ENCODE measurements around the gene OSM.

Gene OSM

DNA sequence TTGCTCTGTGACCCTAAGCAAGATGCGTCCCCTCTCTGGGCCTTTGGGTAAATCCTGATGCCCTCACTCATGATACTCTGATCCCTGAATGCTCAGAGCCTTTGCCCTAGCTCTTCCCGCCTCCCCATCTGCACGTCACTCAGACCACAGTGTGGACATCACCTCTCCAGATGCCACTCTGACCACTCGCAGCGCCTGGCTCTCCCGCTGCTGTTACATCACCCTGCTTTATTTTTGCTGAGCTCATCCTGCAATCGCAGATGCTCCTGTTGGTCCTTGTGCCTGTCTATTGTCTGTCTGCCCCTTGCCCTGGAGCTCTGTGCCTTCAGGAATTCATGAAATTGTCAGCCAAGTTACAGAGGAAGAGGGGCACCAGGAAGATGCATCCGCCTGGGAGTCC, 5.5 kb downstream of the OSM start:
- no peak for DNase-seq

DNA sequence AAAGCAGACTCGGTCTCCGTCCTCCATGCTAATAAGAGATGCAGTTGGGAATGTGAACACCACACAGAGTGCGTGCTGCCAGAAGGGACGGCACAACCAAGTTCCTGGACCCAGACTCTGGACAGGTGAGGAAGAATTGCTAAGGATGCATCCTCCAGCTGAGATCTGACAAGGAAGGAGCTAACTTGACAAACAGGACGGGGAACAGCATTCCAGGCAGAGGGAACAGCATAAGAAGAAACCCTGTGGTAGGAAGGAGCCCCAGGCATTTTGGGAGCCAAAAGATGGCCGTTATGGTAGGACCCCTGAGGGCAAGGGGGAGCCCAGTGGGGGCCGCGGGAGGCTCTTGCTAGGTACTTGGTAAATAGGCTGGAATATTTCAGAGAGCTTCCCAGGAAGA, 6.0 kb downstream of the OSM start:
- no peak for DNase-seq

DNA sequence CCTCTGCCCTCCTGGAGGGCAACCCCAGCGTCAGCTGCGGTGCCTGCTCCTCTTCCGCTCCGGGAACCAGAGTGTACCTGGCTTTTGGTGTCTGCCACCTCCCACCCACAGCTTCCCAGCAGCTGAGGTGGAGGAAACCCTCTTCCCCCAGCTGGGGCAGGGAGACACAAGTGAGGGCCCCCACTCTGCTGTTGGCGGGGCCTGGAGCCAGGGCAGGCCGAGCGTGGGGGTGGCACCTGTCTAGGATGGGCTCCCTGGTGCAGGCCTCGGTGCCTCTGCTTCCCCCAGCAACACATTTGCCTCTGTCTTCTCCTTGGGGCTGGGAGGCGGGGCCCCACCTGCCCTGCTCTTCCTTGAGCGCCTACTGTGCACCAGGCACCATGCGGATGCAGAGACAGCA, 6.4 kb downstream of the OSM start:
- no peak for DNase-seq

DNA sequence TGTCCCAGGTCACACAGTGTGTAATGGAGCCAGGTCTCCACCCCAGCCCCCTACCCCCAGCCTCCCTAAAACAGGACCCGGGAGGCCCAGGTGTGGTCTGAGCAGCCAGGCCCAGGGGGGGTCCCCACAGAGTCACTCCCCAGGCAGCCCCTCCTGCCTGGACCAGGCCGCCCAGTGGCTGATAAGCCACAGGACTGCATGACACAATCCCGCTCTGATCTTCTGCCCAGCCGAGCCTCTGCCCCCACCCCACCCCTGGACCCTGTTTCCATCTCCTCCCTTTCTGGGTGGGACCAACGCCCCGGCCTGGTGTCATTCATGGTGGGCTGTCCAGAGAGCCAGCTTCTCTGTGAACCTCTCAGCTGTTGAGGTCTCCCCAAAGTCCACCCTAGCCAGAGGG, 12.3 kb downstream of the OSM start:
- DNase-seq: no peak

DNA sequence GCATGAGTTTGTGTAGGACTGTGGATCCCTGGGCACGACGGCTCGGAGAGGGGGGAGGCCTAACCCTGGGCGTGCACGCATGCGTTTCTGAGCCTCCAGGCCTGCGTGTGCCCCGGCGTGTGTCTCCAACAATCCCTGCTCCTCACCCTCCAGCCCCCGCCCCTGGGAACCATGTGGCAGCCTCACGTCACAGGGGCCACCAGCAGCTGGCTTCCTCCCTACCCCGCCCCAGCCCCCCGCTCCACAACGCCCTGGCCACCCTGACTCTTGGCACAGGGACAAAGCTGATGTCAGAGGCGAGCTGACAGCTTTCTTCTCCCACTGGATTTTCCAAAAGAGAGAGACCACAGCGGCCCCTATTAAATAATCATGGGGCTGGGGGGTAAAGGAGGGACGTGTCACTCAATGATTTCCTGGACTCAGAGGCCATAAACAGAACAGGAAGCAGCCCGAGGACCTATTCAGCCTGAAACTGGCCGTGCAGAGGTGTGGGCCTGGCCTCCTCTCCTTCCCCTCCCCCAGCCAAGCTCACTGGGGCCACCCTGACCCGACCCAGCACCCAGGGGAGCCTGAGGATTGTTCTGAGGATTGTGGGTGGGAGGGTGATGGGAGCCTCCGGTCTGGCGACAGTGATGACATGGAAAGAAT, 13.3 kb downstream of the OSM start:
- DNase-seq: no peak

DNA sequence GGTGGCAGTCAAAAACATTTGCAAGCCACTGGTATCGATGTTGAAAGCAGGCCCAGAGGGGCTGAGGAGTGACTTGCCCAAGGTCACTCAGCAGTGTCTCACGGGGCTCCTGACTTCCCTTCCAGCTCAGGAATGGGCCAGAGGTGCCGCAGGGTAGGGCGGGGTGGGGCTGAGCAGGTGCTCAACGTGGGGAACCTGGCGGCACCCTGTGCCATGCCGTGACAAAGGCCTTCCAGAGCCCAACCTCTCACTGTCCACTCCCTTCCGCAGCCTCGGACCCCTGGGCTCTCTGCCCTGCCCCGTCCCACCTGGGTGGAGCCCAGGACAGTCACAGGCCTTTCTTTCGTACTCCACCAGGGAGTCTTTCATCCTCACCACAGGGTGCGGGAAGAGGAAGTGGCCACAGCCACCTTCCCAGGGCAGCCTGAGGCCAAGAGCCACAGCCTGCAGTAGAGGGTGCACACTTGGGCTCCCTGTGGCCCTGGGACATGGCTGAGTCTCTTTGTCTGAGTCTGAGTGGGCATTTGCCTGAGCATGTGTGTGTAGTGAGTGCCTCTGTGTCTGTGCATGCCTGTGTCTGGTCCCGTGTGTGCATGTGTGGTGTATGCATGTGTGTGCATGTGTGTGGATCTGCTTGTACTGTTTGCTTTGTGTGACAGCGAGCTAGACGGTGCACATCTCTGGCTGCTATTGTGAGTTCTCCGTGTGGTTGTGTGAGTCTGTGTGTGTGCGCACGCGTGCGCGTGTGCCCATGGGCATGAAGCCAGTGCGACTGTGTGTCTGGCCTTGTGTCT, 14.0 kb downstream of the OSM start:
- DNase-seq: no peak

DNA sequence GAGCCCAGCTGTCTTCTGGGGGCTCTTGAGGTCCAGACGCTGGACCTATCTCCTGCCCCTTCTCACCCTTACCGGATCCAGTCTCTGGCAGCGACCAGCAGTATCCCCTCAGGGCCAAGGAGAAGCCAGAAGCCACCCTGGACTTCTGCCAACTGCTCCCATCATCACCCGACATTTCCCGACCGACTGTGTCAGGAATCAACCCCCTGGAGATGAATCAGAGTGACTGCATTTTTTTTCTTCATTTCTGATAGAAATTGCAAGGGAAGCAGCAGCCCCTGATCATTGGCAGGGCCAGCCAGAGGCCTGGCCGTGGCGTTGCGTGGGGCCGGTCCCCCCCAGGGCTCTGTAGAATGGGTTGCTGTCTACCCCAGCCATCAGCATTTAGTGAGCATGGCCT, 14.9 kb downstream of the OSM start:
- DNase-seq: no peak

DNA sequence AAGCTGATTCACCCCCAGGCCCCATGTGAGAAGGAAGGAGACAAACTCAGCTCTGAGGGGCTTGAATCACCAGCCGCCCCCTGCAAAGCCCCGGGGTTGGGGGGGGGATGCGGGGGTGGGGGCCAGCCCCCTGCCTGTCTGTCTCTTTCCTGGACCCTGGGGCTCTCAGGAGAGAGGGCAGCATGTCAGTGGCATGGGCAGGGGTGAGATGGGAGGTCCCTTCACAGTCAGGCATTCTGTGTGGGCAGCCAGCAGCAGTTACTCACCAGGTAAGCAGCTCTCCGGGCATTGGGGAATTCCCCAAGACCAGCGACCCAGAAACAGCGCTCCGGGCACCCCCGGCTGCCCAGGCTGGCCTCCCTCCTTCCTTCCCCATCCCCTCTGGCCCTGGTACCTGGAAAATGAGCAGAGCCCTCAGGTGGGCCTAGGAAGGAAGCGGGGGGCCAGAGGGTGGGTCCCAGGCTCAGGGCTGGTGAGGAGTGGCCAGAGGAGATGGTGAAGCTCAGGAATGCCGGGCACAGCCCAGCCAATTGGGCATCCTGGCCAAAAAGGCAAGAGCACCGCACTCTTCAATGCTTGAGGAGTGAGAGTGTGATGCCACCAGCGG, 15.9 kb downstream of the OSM start:
- no peak for DNase-seq

DNA sequence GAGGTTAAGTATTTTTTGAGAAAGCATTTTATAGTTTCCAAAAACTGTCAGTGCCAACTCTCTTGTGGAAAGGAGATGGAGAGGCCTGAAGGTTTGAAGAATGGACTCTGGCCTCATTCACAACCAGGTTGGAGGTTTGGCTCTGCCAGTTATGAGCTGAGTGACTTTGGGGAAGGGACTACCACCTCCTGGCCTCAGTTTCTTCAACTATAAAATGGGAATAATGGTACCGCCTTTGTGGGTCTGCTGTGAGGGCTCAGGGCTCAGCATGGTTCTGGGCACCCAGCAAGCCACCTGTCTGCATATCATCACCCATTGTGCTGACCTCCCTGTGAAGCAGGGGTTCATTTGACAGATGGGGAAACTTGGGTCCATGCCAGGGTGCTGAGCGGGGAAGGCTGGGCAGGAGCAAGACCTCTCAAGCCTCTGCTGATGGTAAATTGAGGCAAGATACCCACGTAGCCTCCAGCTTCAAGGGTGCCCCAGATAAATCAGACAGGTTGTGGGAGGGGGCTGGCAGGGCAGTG, 16.5 kb downstream of the OSM start:
- DNase-seq: no peak

DNA sequence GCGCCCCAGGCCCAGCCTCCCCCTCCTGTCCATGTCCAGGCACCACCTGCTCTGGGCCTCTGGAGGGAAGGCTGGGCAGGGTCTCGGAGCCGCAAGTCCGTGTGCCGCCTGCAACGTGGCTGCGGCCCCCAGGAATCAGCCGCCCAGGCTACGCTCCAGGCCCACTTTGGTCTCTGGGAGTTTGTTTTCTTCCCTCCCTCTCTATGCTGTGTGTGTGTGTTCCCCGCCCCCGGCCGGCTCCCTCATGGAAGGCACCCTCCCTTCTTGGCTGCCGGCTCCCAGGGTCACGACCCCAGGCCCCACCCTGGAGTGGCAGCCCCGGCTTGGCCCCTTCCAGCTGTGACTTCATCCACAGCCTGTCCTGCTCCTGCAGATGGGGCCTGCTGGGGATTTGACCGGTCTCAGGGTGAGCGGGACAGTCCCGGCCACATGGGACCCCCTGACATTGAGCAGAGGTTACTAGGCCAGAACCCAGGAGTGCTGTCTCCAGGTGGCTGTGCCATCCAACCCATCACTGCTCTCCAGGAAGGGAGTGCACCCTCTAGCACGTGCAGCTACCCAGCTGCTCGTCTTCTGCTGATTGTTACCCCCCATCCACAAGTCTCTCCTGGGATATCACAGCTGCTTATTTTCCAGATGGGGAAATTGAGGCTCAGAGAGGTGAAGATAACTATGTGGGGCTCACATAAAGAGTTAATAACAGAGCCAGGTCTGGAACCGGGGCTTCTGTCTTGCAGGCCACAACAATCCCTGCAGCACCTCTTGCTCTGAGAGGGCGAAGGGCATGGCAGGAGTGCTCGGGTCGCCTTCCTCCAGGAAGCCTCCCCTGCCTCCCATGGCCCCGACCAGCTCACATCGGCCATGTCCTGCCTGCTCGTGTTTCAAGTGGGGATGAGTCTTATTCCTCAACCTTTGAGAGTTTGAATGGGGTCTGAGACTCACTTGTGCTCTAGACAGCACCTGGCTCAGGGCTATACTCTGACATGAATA, 17.3 kb downstream of the OSM start:
- no peak for DNase-seq

DNA sequence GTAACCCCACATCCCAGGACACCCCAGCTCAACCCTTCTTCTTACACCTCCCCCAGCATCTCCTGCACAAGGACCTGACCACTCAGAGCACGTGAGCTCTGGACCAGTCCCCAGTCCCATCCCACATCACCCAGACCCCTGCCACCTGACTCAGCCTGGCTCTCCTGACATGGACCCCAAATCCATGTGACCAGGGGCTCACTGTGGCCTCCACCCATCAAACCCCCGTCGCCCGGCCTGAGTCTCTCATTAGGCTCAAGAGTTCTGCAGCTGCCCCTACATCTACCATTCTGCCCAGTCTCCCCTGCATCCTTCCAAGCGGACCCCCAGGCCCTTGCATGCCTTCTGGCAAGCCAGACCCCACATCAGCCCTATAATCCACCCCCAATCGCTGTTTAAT, 18.2 kb downstream of the OSM start:
- no peak for DNase-seq

DNA sequence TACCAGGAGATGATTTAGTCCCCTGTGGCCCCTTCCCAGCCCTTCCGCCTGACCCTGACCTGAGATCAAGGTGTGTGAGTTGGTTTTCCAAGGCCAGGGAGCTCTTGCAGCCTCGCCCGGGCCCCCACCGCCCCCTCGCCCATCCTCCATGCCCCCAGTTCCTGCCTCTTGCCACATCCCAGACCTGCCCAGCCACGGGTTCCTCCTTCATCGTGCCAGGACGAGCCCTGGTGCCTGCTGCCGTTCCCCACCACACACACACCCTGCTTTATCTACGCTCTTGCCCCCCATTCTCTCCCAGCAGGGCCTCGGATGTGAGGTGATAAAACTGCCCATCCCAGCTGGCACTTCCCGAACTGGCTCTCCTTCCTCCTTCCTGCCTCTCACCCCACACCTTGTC, 18.7 kb downstream of the OSM start:
- DNase-seq: no peak

DNA sequence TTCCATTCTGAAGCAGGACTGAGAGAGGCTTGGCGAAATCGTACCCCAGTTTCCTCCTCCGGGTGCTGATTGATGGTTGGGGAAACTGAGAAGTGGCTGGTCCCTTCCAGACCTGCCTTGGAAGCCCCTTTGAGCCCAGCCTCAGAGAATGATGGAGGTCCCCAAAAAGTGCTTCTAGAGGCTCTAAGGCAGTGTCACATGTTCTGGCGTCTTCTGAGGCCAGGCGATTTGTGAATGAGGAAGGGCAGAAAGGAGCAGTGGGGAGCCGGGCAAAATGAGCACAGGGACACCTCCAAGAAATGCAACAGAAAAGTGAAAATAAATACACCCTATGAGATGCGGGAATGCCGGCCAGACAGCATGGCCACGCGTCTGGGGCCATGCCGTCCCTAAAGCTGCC, 19.1 kb downstream of the OSM start:
- no peak for DNase-seq

DNA sequence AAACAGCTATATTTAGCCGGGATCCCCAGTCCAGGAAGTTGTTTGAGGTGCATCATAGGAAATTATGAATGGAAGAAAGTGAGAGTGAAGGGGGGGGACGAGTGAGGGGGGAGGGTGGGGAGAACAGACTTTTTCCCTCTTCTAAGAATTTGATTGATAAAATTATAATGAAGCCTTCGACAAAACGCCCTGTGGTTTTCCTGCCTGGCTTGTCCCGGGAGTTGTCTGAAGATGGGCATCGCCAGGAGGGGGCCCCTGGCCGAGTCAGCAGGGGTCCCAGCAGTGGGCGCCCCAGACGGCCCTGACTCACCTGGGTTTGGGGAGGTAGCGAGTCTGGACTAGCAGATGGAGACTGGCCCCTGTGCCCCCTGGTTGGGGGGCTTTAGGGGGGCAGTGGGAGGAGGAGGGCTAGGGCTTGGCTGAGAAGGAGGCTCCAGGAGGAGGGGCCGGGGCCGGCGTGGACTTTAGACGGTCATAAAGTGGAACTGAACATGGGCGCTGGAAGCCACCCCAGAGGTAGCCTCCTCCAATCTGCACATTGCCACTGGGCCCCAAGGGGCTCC, 19.8 kb downstream of the OSM start:
- DNase-seq: no peak

DNA sequence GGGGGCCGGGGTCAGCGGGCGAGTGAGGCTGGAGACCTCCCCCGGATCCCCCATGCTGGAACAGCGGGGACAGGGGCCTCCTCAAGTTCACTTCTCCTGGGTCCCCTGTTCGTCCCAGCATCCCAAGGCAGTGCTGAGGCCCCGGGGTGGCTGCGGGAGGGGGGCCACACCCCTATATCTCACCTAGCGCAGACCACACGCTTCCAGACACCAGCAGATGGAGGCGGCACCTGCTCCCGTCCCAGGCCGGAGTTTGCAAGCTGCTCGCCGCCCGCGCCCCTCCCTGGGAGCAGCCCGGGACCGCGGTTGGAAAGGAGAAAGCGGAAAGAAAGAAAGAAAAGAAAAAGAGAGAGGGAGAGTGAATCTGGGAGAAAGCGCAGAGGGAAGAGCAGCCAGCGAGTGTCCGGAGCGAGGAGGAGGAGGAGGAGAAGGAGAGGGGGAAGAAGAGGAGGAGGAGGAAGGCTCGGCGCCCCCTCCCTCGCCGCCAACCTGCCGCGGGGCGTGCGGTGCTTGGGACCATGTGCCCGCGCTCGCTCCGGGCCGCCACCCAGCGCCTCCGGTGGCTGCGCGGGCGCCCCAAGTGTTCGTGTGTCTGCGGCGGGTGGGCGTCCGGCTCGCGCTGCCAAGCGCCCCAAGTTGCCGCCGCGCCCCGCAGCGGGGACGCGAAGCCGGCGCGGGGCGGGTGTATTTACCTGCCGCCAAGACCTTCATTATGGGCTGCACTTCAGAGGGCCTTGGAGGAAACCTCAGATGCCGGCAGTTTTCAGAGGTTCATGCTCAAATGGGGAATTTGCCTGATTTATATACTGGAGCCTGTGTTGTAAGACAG, 20.5 kb downstream of the OSM start, which contains the start of gene LIF:
Gene LIF (minus strand): TSS at position 775 of the 829 bp plus-strand sequence. CDS start 64 bp downstream, at position 711.
- DNase-seq: no peak

DNA sequence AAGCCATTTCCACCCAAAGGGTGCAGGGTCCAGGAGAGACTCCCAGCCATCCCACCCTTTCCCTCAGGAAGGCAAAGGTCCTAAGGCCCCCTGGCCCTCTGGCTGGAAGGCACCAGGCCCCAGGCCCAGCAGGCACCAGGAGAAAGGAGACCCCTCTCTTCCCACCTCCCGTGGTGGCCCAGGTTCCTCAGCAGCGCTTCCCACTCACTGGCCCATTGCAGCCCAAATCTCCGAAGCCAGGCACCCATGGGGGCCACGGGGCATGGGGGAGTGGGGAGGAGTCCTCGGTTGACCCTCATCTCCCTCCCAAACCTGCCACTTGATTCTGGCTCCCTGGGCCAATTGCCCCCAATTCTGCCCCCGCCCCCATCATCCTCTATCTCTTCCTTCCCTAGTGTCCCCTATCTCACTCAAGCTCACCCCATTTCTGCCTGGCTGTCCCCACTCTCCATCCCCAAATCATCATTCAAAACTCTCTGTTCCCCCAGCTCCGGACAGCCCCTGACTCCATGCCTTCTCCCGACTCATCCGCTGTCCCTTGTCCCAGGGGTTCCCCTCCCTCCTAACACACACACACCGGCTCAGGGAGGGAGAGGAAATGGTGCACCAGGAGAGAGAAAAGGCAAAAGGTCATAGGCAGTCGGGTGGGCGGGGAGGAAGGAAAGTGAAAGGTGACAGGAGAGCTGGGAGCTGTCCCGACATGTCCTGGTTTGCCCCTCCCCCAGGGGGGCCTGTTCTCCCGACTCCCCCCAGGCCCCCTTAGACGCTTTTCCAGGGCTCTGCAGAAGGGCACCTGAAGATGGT, 21.3 kb downstream of the OSM start:
- no peak for DNase-seq

DNA sequence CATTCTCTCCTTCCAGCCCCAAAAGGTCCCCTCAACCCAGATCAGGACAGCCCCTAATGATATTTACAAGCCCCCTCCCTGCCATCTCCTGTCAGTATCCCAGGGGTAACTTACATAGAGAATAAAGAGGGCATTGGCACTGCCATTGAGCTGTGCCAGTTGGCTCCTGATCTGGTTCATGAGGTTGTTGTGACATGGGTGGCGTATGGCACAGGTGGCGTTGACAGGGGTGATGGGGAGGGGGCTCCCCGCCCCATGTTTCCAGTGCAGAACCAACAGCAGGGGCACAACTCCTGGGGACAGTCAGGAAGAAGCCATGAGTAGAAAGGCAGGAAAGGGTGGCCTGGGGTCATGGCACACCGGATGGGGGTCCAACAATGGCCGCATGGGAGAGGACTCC, 22.0 kb downstream of the OSM start:
- DNase-seq: no peak

DNA sequence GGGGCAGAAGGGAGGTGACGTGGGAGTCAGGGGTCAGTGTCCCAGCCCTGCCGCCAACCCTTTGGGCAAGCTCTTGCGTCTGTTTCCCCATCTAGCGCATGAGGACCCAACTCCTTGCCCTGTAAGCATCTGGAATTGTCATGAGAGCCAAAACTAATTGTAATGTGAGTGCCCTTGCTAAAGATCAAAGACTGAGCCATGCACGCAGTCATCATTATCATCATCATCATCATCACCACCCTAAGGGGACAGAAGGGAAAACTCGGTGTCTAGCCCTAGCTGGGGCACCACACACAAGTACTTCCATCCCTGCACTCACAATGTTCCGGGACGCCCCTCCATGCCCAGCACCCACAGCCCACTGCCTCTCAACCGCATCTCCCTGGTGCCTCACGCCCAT, 22.6 kb downstream of the OSM start:
- no peak for DNase-seq

DNA sequence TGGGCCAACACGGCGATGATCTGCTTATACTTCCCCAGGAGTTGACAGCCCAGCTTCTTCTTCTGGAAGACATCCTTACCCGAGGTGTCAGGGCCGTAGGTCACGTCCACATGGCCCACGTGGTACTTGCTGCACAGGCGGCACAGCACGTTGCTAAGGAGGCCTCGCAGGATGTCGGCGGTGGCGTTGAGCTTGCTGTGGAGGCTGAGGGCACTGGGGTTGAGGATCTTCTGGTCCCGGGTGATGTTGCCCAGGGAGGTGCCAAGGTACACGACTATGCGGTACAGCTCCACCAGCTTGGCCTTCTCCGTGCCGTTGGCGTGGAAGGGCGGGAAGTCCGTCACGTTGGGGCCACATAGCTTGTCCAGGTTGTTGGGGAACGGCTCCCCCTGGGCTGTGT, 23.0 kb downstream of the OSM start:
- DNase-seq: no peak

DNA sequence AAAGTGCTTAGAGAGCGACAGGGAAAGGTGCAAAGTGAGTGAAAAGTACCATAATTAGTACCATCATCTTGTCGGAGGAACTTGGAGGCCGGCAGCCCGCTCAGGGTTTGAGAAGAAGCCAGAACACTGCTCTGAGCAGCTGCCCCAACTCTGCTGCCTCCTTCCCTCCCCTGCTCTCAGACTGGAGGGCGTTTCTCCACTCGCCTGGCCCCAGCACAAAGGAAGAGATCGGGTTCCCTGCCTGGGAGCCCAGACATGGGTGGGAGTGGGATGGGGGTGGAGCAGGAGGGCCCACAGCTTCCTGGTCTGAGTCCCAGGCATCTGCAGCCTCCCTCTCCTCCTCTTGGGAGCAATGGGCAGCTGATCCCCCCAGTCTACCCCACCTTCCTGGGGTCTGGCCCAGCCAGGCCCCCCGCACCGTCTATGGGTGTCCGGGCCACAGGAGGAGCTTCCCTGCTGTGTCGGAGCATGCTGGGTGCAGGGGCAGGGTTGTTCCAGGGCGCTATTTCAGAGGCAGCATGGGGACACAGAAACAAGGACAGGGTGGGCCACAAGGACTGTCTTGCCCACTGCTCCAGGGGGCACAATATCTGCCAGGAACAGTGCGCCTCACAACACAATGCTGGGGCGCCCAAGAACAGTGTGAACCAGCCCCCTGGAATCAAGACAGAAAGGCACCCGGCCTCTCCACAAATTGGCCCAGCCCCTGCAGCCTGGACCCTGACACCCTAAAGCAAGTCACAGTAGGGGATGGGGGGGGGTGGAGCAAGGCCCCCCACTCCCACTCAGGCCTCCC, 24.9 kb downstream of the OSM start:
- no peak for DNase-seq
